Thyroid gland (tissue), 4 donors: ENCODE data around the gene STAP2. TPM values are rescaled to one million over a fixed set of nuclear protein-coding genes. Genes with fewer than 3 reads are reported as not detected.
A peak's percentile ranks its signal among the peaks of the same experiment; 100 is the strongest.

Source experiments
- DNase-seq, 2 donors: peaks; one replicate each; pipeline ENCODE4 v3.0.0-alpha.2; 2019
- H3K27ac ChIP-seq, 3 donors: fragments of 200-600 bp; sonication (generic); 1 replicate in 2 of 3; 2 replicates in 1 of 3; pipeline ENCODE4 v1.5.1; 2016 to 2019; ENCODE audit warnings: mild to moderate bottlenecking in 1 of 3, moderate library complexity in 1 of 3
- H3K27me3 ChIP-seq: fragments of 200-600 bp; sonication (generic); one replicate; pipeline ENCODE4 v1.5.1; 2019
- H3K36me3 ChIP-seq, 2 donors: fragments of 200-600 bp; sonication (generic); one replicate each; pipeline ENCODE4 v1.5.1; 2016 to 2019
- H3K4me1 ChIP-seq, 2 donors: fragments of 200-600 bp; sonication (generic); one replicate each; pipeline ENCODE4 v1.5.1; 2017 to 2019
- H3K4me3 ChIP-seq, 3 donors: fragments of 200-600 bp; sonication (generic); replicated peaks in 1 of 3; 1 replicate in 2 of 3; 2 replicates in 1 of 3; pipeline ENCODE4 v1.5.1; 2016; ENCODE audit warnings: mild to moderate bottlenecking in 1 of 3
- H3K9me3 ChIP-seq: fragments of 200-600 bp; sonication (generic); one replicate; pipeline ENCODE4 v1.5.1; 2017
- CTCF ChIP-seq, 6 experiments: fragments of 200-600 bp in 3 of 6; fragments of 450-650 bp in 3 of 6; sonication (generic) in 3 of 6; IDR thresholded peaks; one replicate each; pipeline ENCODE4 v1.5.1; 2016 to 2019; ENCODE audit warnings: antibody characterized with exemption in 6 of 6, mild to moderate bottlenecking in 2 of 6, inconsistent platforms in 1 of 6, moderate library complexity in 1 of 6
- POLR2A ChIP-seq, 2 donors: fragments of 450-650 bp; IDR thresholded peaks; one replicate each; pipeline ENCODE4 v1.6.1; 2017; ENCODE audit warnings: antibody characterized with exemption in 2 of 2, mild to moderate bottlenecking in 2 of 2, moderate library complexity in 1 of 2
- WGBS, 2 donors: methylation state at CpG; one replicate each; pipeline ENCODE4 v1.1.5; 2017; 5-methylcytosine and 5-hydroxymethylcytosine counted together
- intact Hi-C: fragments of 100-400 bp; cut with DNase I; formaldehyde crosslinking; loops from one replicate; pipeline ENCODE4 v1.15.1; 2023
- total RNA-seq, 4 donors: library from RNA; depleted of rRNA; stranded (reverse); fragments of >200 nt; gene quantifications; one replicate each; pipeline ENCODE4 v1.2.3, GENCODE V29; 2016

The STAP2 gene
- total RNA-seq, 4 donors from 2014 or later: 12.1 to 50.6 (median 29.7) TPM

GRCh38 chr19:4327252-4327876 is 11.3 kb downstream of the STAP2 start:
- no peak overlapping the region for H3K27ac ChIP-seq
- 6 to 13% methylated on average over 8 to 28 of the region's 30 CpGs for WGBS, 2 donors

GRCh38 chr19:4326837-4327251 is 11.8 kb downstream of the STAP2 start:
- no peaks in the 10 kb centered on the region for H3K36me3 ChIP-seq
- 18 to 27% methylated on average over 22 of the region's 33 CpGs for WGBS, 2 donors
- intact Hi-C loops: no loop called here

More at GRCh38 chr19:4327252-4327876, 11.3 kb downstream of the STAP2 start:
- TF ChIP-seq CTCF (IDR thresholded peaks at IDR 0.05) (no peak), POLR2A (IDR thresholded peaks at IDR 0.05) (no peak)
- no peaks in the 10 kb centered on the region for H3K9me3 ChIP-seq
- intact Hi-C loops: no loop called here
- H3K27me3 ChIP-seq: no peaks in the 10 kb centered on the region
- peak overlapping the region in 1 of 3 donors; percentile 35 for H3K4me3 ChIP-seq
- H3K36me3 ChIP-seq: no peaks in the 10 kb centered on the region
- H3K4me1 ChIP-seq: peaks cover 8 to 20% of the 10 kb centered on the region in 2 donors
- peak; percentile 60 to 76 for DNase-seq

GRCh38 chr19:4326215-4326836 is 12.3 kb downstream of the STAP2 start:
- TF ChIP-seq CTCF (IDR thresholded peaks at IDR 0.05) (no peak), POLR2A (IDR thresholded peaks at IDR 0.05) (no peak)
- Histone ChIP-seq H3K4me1 (peaks cover 8 to 20% of the 10 kb centered on the region in 2 donors), H3K27ac (no peak overlapping the region), H3K36me3 (no peaks in the 10 kb centered on the region), H3K9me3 (no peaks in the 10 kb centered on the region), H3K4me3 (no peak overlapping the region), H3K27me3 (no peaks in the 10 kb centered on the region)
- intact Hi-C loops: no loop called here
- WGBS, 2 donors: 64 to 74% methylated on average over 13 of the region's 13 CpGs
- no peak for DNase-seq

More at GRCh38 chr19:4326837-4327251, 11.8 kb downstream of the STAP2 start:
- H3K9me3 ChIP-seq: no peaks in the 10 kb centered on the region
- no peak overlapping the region for H3K27ac ChIP-seq
- DNase-seq: no peak
- peak overlapping the region in 1 of 3 donors; percentile 35 for H3K4me3 ChIP-seq
- H3K27me3 ChIP-seq: no peaks in the 10 kb centered on the region
- TF ChIP-seq CTCF (IDR thresholded peaks at IDR 0.05) (no peak), POLR2A (IDR thresholded peaks at IDR 0.05) (no peak)
- H3K4me1 ChIP-seq: peaks cover 8 to 20% of the 10 kb centered on the region in 2 donors

- WGBS, 2 donors: 83 to 89% methylated on average over 12 of the region's 12 CpGs
- Histone ChIP-seq H3K27me3 (no peaks in the 10 kb centered on the region), H3K27ac (no peak overlapping the region), H3K4me1 (peaks cover 8 to 20% of the 10 kb centered on the region in 2 donors), H3K9me3 (no peaks in the 10 kb centered on the region), H3K4me3 (no peak overlapping the region), H3K36me3 (no peaks in the 10 kb centered on the region)
- no peak for DNase-seq
- no peak for TF ChIP-seq CTCF (IDR thresholded peaks at IDR 0.05)
- TF ChIP-seq POLR2A (IDR thresholded peaks at IDR 0.05): no peak
- intact Hi-C loops: no loop called here
Observed at GRCh38 chr19:4324228-4324627, 14.4 kb downstream of the STAP2 start.

- WGBS, 2 donors: 94 to 100% methylated on average over 5 to 7 of the region's 9 CpGs
- TF ChIP-seq CTCF (IDR thresholded peaks at IDR 0.05) (no peak), POLR2A (IDR thresholded peaks at IDR 0.05) (no peak)
Observed at GRCh38 chr19:4323692-4324091, 14.9 kb downstream of the STAP2 start.

More at GRCh38 chr19:4323692-4324091, 14.9 kb downstream of the STAP2 start:
- no peaks in the 10 kb centered on the region for H3K36me3 ChIP-seq
- no peaks in the 10 kb centered on the region for H3K9me3 ChIP-seq
- intact Hi-C loops: no loop called here
- no peaks in the 10 kb centered on the region for H3K27me3 ChIP-seq
- peaks cover 8 to 18% of the 10 kb centered on the region in 2 donors for H3K4me1 ChIP-seq
- no peak overlapping the region for H3K27ac ChIP-seq
- no peak overlapping the region for H3K4me3 ChIP-seq
- DNase-seq: no peak
